Transverse colon (tissue), 4 donors: ENCODE results near the gene RIPK3. TPM values are rescaled to one million over a fixed set of nuclear protein-coding genes. Genes with fewer than 3 reads are reported as not detected.

Source experiments
- DNase-seq: peaks from one replicate; pipeline ENCODE4 v3.0.0-alpha.2; 2019
- H3K27ac ChIP-seq, 4 donors: fragments of 200-600 bp; sonication (generic); 2 replicates each; pipeline ENCODE4 v1.5.1; 2016 to 2018; ENCODE audit warnings: inconsistent platforms in 4 of 4
- H3K27me3 ChIP-seq: fragments of 200-600 bp; sonication (generic); 2 replicates; pipeline ENCODE4 v1.5.1; 2017; ENCODE audit warnings: inconsistent platforms
- H3K36me3 ChIP-seq, 4 donors: fragments of 200-600 bp; sonication (generic); 2 replicates each; pipeline ENCODE4 v1.5.1; 2017 to 2019; ENCODE audit warnings: inconsistent platforms in 4 of 4
- H3K4me1 ChIP-seq, 4 donors: fragments of 200-600 bp; sonication (generic); 2 replicates each; pipeline ENCODE4 v1.5.1; 2017 to 2020; ENCODE audit warnings: inconsistent platforms in 4 of 4
- H3K4me3 ChIP-seq, 4 donors: fragments of 200-600 bp; sonication (generic); 1 replicate in 1 of 4; 2 replicates in 3 of 4; pipeline versions ENCODE4 v1.5.1 to v1.6.1; 2017 to 2019; ENCODE audit warnings: inconsistent platforms in 4 of 4
- H3K9me3 ChIP-seq, 2 donors: fragments of 200-600 bp; sonication (generic); 2 replicates each; pipeline ENCODE4 v1.5.1; 2017 to 2019; ENCODE audit warnings: inconsistent platforms in 2 of 2
- CTCF ChIP-seq, 5 experiments: fragments of 200-600 bp in 3 of 5; fragments of 450-650 bp in 2 of 5; sonication (generic) in 3 of 5; IDR thresholded peaks; 1 replicate in 2 of 5; 2 replicates in 3 of 5; pipeline ENCODE4 v1.5.1; 2016 to 2017; ENCODE audit warnings: antibody characterized with exemption in 5 of 5, inconsistent platforms in 3 of 5, mild to moderate bottlenecking in 2 of 5, moderate library complexity in 1 of 5
- EP300 ChIP-seq: sonication (generic); formaldehyde crosslinking; IDR thresholded peaks from one replicate; pipeline ENCODE4 v1.6.1; 2017; ENCODE audit warnings: antibody characterized with exemption, low read depth
- POLR2A ChIP-seq: fragments of 450-650 bp; IDR thresholded peaks from one replicate; pipeline ENCODE4 v1.6.1; 2016; ENCODE audit warnings: antibody characterized with exemption, mild to moderate bottlenecking, moderate library complexity
- POLR2AphosphoS5 ChIP-seq, 3 donors: sonication (generic); formaldehyde crosslinking; IDR thresholded peaks; one replicate each; pipeline ENCODE4 v1.6.1; 2016; ENCODE audit warnings: antibody characterized with exemption in 3 of 3
- WGBS, 2 donors: methylation state at CpG; one replicate each; pipeline ENCODE4 v1.1.5; 2018; ENCODE audit warnings: low coverage in 1 of 2; 5-methylcytosine and 5-hydroxymethylcytosine counted together
- in situ Hi-C, 4 donors: fragments of 200-750 bp; cut with MboI; loops; one replicate each; pipeline versions ENCODE4 v1.15.0 to v1.15.1; 2017; ENCODE audit warnings: low sequenced_read_pairs in 3 of 4, low pct_ligation_motif_present in 1 of 4, low pct_unique_long_range_greater_than_20kb in 1 of 4
- intact Hi-C: fragments of 100-400 bp; cut with DNase I; formaldehyde crosslinking; loops from one replicate; pipeline ENCODE4 v1.15.1; 2023; ENCODE audit warnings: low total_unique reads
- total RNA-seq, 4 donors: library from RNA; depleted of rRNA; stranded (reverse); fragments of >200 nt; gene quantifications; one replicate each; pipeline ENCODE4 v1.1.0, GENCODE V29; 2016

Gene RIPK3
- total RNA-seq, 4 donors from 2014 or later: 19.3 to 156 (median 53.6) TPM

- in situ Hi-C loops: no loop called here
- peak; percentile 86 for DNase-seq
- Histone ChIP-seq H3K4me3 (no peak within 1 kb of the TSS), H3K4me1 (peaks cover 19 to 53% (median 47%) of the 10 kb centered on the region in 4 donors), H3K27me3 (no peaks in the 10 kb centered on the region), H3K9me3 (no peaks in the 10 kb centered on the region), H3K27ac (peak within 1 kb of the TSS; percentile 70 to 78 (median 76)), H3K36me3 (peaks cover 0 to 31% (median 15%) of the 10 kb centered on the region in 4 donors)
- intact Hi-C loops: no loop called here
- 49 to 76% methylated on average over 3 to 6 of the region's 6 CpGs for WGBS, 2 donors
- TF ChIP-seq POLR2A (peak; percentile 45), POLR2AphosphoS5 (IDR thresholded peaks at IDR 0.05) (peak in 2 of 3 donors; percentile 40 to 54), EP300 (no peak), CTCF (IDR thresholded peaks at IDR 0.05) (peak; percentile 93 to 97 (median 96))
These were observed 32.0 kb downstream of the RIPK3 start, which contains the start of gene CIDEB for GRCh38 chr14:24307575-24308341. CIDEB (minus strand) TSS chr14:24307977; CDS start chr14:24307858, 119 bp downstream.

GRCh38 chr14:24307156-24307574 lies 32.6 kb downstream of the RIPK3 start:
- intact Hi-C loops: no loop called here
- TF ChIP-seq EP300 (no peak), CTCF (IDR thresholded peaks at IDR 0.05) (no peak), POLR2A (no peak), POLR2AphosphoS5 (IDR thresholded peaks at IDR 0.05) (no peak)
- peaks cover 0 to 37% (median 18%) of the 10 kb centered on the region in 4 donors for H3K36me3 ChIP-seq
- H3K27me3 ChIP-seq: no peaks in the 10 kb centered on the region
- DNase-seq: no peak
- in situ Hi-C loops: no loop called here
- 83 to 100% methylated on average over 1 to 11 of the region's 11 CpGs for WGBS, 2 donors
- H3K9me3 ChIP-seq: no peaks in the 10 kb centered on the region
- H3K4me1 ChIP-seq: peaks cover 19 to 50% (median 46%) of the 10 kb centered on the region in 4 donors
- H3K4me3 ChIP-seq: no peak overlapping the region
- H3K27ac ChIP-seq: peak overlapping the region; percentile 70 to 78 (median 76)

- H3K27me3 ChIP-seq: no peaks in the 10 kb centered on the region
- intact Hi-C loops (no loop called here), in situ Hi-C loops (no loop called here)
- no peak overlapping the region for H3K27ac ChIP-seq
- peaks cover 12 to 38% (median 32%) of the 10 kb centered on the region in 4 donors for H3K4me1 ChIP-seq
- no peak for DNase-seq
- TF ChIP-seq CTCF (IDR thresholded peaks at IDR 0.05): no peak
- TF ChIP-seq POLR2A: no peak
- no peak for TF ChIP-seq POLR2AphosphoS5 (IDR thresholded peaks at IDR 0.05)
- TF ChIP-seq EP300: no peak
- H3K4me3 ChIP-seq: no peak overlapping the region
- no peaks in the 10 kb centered on the region for H3K9me3 ChIP-seq
- H3K36me3 ChIP-seq: peaks cover 0 to 47% (median 22%) of the 10 kb centered on the region in 4 donors
- WGBS, 2 donors: 95 to 98% methylated on average over 6 to 11 of the region's 11 CpGs
These were observed 35.8 kb downstream of the RIPK3 start for GRCh38 chr14:24304019-24304387.

GRCh38 chr14:24300326-24300980 lies 39.3 kb downstream of the RIPK3 start:
- H3K27ac ChIP-seq: peak overlapping the region; percentile 89 to 94 (median 92)
- H3K4me3 ChIP-seq: peak overlapping the region; percentile 72 to 96 (median 84)
- H3K9me3 ChIP-seq: no peaks in the 10 kb centered on the region
- 26 to 33% methylated on average over 3 to 16 of the region's 16 CpGs for WGBS, 2 donors
- TF ChIP-seq CTCF (IDR thresholded peaks at IDR 0.05) (no peak), POLR2A (no peak), EP300 (no peak), POLR2AphosphoS5 (IDR thresholded peaks at IDR 0.05) (no peak)
- in situ Hi-C loops (no loop called here), intact Hi-C loops (no loop called here)
- peaks cover 18 to 43% (median 24%) of the 10 kb centered on the region in 4 donors for H3K4me1 ChIP-seq
- peaks cover 0 to 46% (median 23%) of the 10 kb centered on the region in 4 donors for H3K36me3 ChIP-seq
- H3K27me3 ChIP-seq: no peaks in the 10 kb centered on the region
- DNase-seq: no peak
